ENCODE results near the gene PNMA6A.

Gene PNMA6A

GRCh38 chrX:153049093-153049492 lies 23.2 kb upstream of the PNMA6A start:
- POLR2A ChIA-PET = no interaction called here
- DNase-seq (ENCODE audit: low read depth, low spot score) = no peak
- H3K4me3 ChIP-seq (ENCODE audit: low read depth, low read length) = no peak overlapping the region
- TF ChIP-seq CTCF (IDR thresholded peaks at IDR 0.05; ENCODE audit: insufficient read depth, low read length, missing control alignments) = no peak
- CTCF ChIA-PET = no interaction called here

GRCh38 chrX:153052534-153052933 lies 19.7 kb upstream of the PNMA6A start:
- CTCF ChIA-PET = no interaction called here

GRCh38 chrX:153055871-153056749 lies 16.1 kb upstream of the PNMA6A start, which contains the start of gene PNMA3:
Gene PNMA3 (plus strand): TSS chrX:153056470. CDS start chrX:153057056, 586 bp downstream.
- TF ChIP-seq CTCF (IDR thresholded peaks at IDR 0.05; ENCODE audit: insufficient read depth, low read length, missing control alignments) = no peak
- ChIA-PET POLR2A (no interaction called here), CTCF (no interaction called here)
- DNase-seq (ENCODE audit: low read depth, low spot score) = no peak
- H3K4me3 ChIP-seq (ENCODE audit: low read depth, low read length) = no peak within 1 kb of the TSS

More at GRCh38 chrX:153052534-153052933, 19.7 kb upstream of the PNMA6A start:
- no peak for DNase-seq (ENCODE audit: low read depth, low spot score)
- POLR2A ChIA-PET = no interaction called here
- no peak for TF ChIP-seq CTCF (IDR thresholded peaks at IDR 0.05; ENCODE audit: insufficient read depth, low read length, missing control alignments)
- no peak overlapping the region for H3K4me3 ChIP-seq (ENCODE audit: low read depth, low read length)

- DNase-seq (ENCODE audit: low read depth, low spot score) = no peak
- POLR2A ChIA-PET = no interaction called here
- CTCF ChIA-PET = no interaction called here
- no peak for TF ChIP-seq CTCF (IDR thresholded peaks at IDR 0.05; ENCODE audit: insufficient read depth, low read length, missing control alignments)
- H3K4me3 ChIP-seq (ENCODE audit: low read depth, low read length) = no peak overlapping the region
Measured at GRCh38 chrX:153057281-153057680, 15.0 kb upstream of the PNMA6A start.

- ChIA-PET POLR2A (no interaction called here), CTCF (no interaction called here)
- no peak for DNase-seq (ENCODE audit: low read depth, low spot score)
- H3K4me3 ChIP-seq (ENCODE audit: low read depth, low read length) = no peak overlapping the region
- TF ChIP-seq CTCF (IDR thresholded peaks at IDR 0.05; ENCODE audit: insufficient read depth, low read length, missing control alignments) = no peak
Measured at GRCh38 chrX:153059191-153060094, 12.8 kb upstream of the PNMA6A start.

- H3K4me3 ChIP-seq (ENCODE audit: low read depth, low read length) = no peak overlapping the region
- CTCF ChIA-PET = no interaction called here
- POLR2A ChIA-PET = no interaction called here
- DNase-seq (ENCODE audit: low read depth, low spot score) = no peak
- TF ChIP-seq CTCF (IDR thresholded peaks at IDR 0.05; ENCODE audit: insufficient read depth, low read length, missing control alignments) = no peak
Measured at GRCh38 chrX:153060095-153060445, 12.2 kb upstream of the PNMA6A start.

Data from AG04449 (cell line).